ENCODE data around the gene PTPRE. TPM values are rescaled to one million over a fixed set of nuclear protein-coding genes. Genes with fewer than 3 reads are reported as not detected.

PTPRE gene
- total RNA-seq, 1 experiment from 2014 or later: 3.1 TPM

- no peaks in the 10 kb centered on the region for H3K9me3 Mint-ChIP-seq
- DNase-seq (ENCODE audit: low spot score) (no peak), ATAC-seq (no peak)
- POLR2A ChIA-PET: no interaction called here
- H3K4me3 Mint-ChIP-seq: no peak overlapping the region
- CTCF ChIA-PET: interaction anchor here (1.2 kb wide), 1 partner anchor 51 kb away, joined by 4 read pairs; no protein-coding TSS in a partner anchor
- no peak overlapping the region for H3K27ac Mint-ChIP-seq
- no peaks in the 10 kb centered on the region for H3K27me3 Mint-ChIP-seq (ENCODE audit: low read depth)
- no peaks in the 10 kb centered on the region for H3K36me3 Mint-ChIP-seq
- H3K4me1 Mint-ChIP-seq: no peaks in the 10 kb centered on the region
- TF ChIP-seq ETV6 (CRISPR knock-in tag; IDR thresholded peaks at IDR 0.05) (no peak), STAT6 (CRISPR knock-in tag; conservative IDR thresholded peaks at IDR 0.05; ENCODE audit: low read depth) (no peak), NR1H2 (CRISPR knock-in tag; IDR thresholded peaks at IDR 0.05) (no peak), NR3C1 (CRISPR knock-in tag; conservative IDR thresholded peaks at IDR 0.05; ENCODE audit: low read depth) (no peak), USF1 (CRISPR knock-in tag; IDR thresholded peaks at IDR 0.05) (no peak), ZNF423 (CRISPR knock-in tag; IDR thresholded peaks at IDR 0.05) (no peak), MYBL2 (CRISPR knock-in tag; IDR thresholded peaks at IDR 0.05) (no peak), ZNF317 (CRISPR knock-in tag; IDR thresholded peaks at IDR 0.05; ENCODE audit: borderline replicate concordance, low read depth) (no peak), ZBTB21 (CRISPR knock-in tag; IDR thresholded peaks at IDR 0.05; ENCODE audit: borderline replicate concordance) (no peak), SP1 (CRISPR knock-in tag; conservative IDR thresholded peaks at IDR 0.05) (no peak), MXD4 (CRISPR knock-in tag; IDR thresholded peaks at IDR 0.05; ENCODE audit: borderline replicate concordance) (no peak), NFE2L1 (CRISPR knock-in tag; IDR thresholded peaks at IDR 0.05) (no peak)
- TF ChIP-seq, protein P1, sequence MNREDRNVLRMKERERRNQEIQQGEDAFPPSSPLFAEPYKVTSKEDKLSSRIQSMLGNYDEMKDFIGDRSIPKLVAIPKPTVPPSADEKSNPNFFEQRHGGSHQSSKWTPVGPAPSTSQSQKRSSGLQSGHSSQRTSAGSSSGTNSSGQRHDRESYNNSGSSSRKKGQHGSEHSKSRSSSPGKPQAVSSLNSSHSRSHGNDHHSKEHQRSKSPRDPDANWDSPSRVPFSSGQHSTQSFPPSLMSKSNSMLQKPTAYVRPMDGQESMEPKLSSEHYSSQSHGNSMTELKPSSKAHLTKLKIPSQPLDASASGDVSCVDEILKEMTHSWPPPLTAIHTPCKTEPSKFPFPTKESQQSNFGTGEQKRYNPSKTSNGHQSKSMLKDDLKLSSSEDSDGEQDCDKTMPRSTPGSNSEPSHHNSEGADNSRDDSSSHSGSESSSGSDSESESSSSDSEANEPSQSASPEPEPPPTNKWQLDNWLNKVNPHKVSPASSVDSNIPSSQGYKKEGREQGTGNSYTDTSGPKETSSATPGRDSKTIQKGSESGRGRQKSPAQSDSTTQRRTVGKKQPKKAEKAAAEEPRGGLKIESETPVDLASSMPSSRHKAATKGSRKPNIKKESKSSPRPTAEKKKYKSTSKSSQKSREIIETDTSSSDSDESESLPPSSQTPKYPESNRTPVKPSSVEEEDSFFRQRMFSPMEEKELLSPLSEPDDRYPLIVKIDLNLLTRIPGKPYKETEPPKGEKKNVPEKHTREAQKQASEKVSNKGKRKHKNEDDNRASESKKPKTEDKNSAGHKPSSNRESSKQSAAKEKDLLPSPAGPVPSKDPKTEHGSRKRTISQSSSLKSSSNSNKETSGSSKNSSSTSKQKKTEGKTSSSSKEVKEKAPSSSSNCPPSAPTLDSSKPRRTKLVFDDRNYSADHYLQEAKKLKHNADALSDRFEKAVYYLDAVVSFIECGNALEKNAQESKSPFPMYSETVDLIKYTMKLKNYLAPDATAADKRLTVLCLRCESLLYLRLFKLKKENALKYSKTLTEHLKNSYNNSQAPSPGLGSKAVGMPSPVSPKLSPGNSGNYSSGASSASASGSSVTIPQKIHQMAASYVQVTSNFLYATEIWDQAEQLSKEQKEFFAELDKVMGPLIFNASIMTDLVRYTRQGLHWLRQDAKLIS (CRISPR knock-in tag; IDR thresholded peaks at IDR 0.05; ENCODE audit: borderline replicate concordance): no peak
- TF ChIP-seq, protein P2, sequence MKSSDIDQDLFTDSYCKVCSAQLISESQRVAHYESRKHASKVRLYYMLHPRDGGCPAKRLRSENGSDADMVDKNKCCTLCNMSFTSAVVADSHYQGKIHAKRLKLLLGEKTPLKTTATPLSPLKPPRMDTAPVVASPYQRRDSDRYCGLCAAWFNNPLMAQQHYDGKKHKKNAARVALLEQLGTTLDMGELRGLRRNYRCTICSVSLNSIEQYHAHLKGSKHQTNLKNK (CRISPR knock-in tag; IDR thresholded peaks at IDR 0.05): no peak
- TF ChIP-seq, protein P3, sequence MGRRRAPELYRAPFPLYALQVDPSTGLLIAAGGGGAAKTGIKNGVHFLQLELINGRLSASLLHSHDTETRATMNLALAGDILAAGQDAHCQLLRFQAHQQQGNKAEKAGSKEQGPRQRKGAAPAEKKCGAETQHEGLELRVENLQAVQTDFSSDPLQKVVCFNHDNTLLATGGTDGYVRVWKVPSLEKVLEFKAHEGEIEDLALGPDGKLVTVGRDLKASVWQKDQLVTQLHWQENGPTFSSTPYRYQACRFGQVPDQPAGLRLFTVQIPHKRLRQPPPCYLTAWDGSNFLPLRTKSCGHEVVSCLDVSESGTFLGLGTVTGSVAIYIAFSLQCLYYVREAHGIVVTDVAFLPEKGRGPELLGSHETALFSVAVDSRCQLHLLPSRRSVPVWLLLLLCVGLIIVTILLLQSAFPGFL (CRISPR knock-in tag; IDR thresholded peaks at IDR 0.05; ENCODE audit: borderline replicate concordance): no peak
- TF ChIP-seq, protein P4, sequence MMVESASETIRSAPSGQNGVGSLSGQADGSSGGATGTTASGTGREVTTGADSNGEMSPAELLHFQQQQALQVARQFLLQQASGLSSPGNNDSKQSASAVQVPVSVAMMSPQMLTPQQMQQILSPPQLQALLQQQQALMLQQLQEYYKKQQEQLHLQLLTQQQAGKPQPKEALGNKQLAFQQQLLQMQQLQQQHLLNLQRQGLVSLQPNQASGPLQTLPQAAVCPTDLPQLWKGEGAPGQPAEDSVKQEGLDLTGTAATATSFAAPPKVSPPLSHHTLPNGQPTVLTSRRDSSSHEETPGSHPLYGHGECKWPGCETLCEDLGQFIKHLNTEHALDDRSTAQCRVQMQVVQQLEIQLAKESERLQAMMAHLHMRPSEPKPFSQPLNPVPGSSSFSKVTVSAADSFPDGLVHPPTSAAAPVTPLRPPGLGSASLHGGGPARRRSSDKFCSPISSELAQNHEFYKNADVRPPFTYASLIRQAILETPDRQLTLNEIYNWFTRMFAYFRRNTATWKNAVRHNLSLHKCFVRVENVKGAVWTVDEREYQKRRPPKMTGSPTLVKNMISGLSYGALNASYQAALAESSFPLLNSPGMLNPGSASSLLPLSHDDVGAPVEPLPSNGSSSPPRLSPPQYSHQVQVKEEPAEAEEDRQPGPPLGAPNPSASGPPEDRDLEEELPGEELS (CRISPR knock-in tag; IDR thresholded peaks at IDR 0.05): no peak
Observed at GRCh38 chr10:128017822-128018221, 110.9 kb downstream of the PTPRE start.
